HG03095 (cell line): ENCODE results near the gene ZC3HAV1.
A peak's percentile ranks its signal among the peaks of the same experiment; 100 is the strongest.
"Not testable (repeated sequence)": the region's sequence is repeated elsewhere in the genome, so short reads cannot be mapped to it uniquely, and the experiment has no call there.

Source experiments
- ATAC-seq: cut with Tn5 transposase; IDR thresholded peaks from one replicate; pipeline ENCODE4 v1.9.1; 2021; ENCODE audit warnings: moderate library complexity; ENCODE audit not compliant: unreplicated experiment

Gene ZC3HAV1

GRCh38 chr7:139055674-139056073 is 53.8 kb downstream of the ZC3HAV1 start:
- no peak for ATAC-seq

DNA sequence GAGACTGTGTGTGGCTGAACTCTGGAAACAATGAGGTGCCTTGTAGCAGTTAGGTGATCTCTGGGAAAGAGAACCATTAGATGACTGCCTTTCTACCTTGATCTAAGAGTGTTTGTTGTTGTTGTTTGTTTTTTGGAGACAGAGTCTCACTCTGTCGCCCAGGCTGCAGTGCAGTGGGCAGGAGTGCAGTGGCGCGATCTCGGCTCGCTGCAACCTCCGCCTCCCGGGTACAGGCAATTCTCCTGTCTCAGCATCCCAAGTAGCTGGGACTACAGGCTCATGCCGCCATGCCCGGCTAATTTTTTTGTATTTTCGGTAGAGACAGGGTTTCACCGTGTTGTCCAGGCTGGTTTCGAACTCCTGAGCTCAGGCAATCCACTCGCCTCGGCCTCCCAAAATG is 54.9 kb downstream of the ZC3HAV1 start:
- ATAC-seq, result not testable (repeated sequence)

- no peak for ATAC-seq
Observed at GRCh38 chr7:139054101-139054500, 55.4 kb downstream of the ZC3HAV1 start.

- no peak for ATAC-seq
Observed at GRCh38 chr7:139051655-139052054, 57.9 kb downstream of the ZC3HAV1 start.

- ATAC-seq, result no peak
Observed at GRCh38 chr7:139049936-139050335, 59.6 kb downstream of the ZC3HAV1 start.

- no peak for ATAC-seq
Observed at GRCh38 chr7:139049111-139049510, 60.4 kb downstream of the ZC3HAV1 start.

GRCh38 chr7:139047970-139048369 is 61.5 kb downstream of the ZC3HAV1 start:
- no peak for ATAC-seq

GRCh38 chr7:139046143-139046542 is 63.4 kb downstream of the ZC3HAV1 start:
- ATAC-seq, result no peak

- ATAC-seq, result no peak
Observed at GRCh38 chr7:139044813-139045794, 64.4 kb downstream of the ZC3HAV1 start.

DNA sequence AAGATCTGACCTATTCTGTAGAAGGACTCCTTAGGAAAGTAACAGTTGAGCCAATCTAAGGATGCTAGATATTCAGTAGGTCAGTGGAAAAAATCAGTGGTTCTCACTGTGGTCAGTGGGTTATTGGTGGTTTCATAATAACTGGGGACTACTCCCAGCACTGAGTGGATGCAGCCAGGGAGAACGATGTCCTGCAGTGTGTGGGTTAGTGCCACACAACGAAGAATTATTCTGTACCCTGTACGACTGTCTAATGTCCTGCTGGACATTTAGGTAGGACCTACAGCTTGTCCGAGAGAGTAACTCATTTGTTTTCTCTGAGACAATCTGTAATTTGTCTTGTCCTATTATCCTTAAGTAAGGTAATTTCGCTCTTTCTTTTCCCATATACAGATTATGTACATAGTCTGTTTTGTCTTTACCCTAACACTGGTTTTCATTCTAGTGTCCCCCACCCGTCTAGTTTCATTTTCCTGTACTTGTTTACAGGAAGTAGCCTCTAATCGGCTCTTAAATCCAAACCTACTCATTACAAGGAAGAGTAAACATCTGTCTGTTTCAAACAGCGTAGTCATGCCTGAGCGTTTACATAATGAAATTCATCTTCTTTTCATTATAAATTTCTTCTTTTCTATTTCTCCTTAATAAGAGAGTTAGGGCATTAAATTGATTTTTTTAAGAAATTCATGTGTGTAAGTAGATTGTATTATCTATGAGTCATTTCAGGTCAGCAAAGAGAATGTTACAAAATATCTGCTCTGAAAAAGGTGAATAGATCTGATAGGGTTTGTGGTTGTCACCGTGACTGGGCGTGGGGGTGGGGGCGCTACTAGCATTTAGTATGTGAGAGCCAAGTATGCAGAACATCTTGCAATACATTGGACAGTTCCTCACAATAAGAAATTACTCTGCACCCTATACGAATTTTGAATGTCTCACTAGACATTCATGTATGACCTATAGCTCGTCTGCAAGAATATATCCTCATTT is 65.4 kb downstream of the ZC3HAV1 start:
- no peak for ATAC-seq

DNA sequence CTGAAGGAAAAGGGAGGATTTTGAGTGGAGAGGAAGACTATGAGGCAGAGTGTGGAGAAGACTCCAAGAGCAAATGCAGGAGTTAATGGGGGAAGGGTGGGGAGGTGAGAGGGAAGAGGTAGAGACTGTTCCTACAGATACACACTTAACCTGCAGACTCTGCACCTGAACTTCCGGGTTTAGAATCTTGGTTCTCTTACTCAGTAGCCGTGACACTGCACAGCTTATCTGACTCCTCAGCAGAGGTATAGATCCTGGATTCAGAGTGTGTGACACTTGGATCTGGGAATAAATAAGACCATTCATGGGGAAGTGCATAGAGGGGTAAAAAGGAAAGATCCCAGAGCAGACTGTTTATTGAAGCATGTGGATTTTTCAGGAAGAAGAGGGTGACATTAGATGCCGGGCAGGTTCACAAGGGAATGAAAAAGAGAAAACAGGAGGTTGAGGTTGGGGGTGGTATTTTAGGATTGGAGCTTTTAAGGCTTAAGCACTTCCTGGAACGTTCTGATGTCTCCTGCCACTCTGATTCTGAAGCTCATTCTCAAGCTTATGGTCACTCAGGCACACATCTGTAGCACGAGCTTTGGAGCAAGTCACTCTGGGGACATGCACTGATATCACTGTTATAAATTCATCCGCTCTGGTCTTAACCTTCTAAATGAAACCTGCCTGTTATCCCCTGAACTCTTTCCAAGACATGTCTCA is 68.0 kb downstream of the ZC3HAV1 start:
- ATAC-seq, result no peak

GRCh38 chr7:139038691-139039090 is 70.8 kb downstream of the ZC3HAV1 start:
- ATAC-seq, result no peak

GRCh38 chr7:139036901-139037300 is 72.6 kb downstream of the ZC3HAV1 start:
- no peak for ATAC-seq

DNA sequence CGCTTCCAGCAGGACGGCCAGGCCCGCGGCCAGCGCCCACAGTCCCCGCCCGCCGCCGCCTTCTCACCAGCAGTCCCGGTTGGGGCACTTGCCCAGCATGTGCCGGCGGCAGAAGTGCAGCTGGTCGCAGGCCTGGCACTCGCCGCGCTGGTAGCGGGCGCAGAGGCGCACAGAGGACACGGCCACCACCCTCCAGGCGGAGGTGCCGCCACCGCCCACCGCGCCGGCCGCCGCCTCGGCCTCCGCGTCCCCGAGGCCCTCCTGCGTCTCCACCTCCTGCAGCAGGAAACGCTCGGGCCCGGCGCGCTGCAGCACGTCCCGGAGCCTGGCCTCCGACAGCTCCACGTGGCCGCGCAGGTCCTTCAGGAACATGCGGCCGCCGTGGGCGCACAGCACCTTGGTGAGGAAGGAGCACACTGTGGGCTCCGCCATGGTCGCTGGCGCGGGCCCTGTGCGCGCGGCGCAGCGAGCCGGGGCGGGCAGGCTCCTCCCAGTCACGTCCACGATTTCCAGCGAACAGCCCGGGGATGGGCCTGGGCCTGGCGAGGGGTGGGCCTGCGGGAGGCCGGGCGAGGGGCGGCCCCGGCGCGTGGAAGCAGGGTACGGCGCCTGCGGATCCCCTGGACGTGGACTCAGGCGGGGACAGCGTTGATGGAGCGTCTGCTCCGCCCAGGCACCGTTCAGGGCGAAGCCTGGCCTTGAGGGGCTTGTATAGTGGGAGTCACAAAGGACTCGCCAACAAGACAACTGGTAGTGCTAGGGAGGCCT is 73.8 kb downstream of the ZC3HAV1 start, which contains the start of gene ZC3HAV1L:
TSS of gene ZC3HAV1L (minus strand) at position 457 of the 768 bp plus-strand sequence. CDS start at position 432, 25 bp downstream.
- ATAC-seq, result peak; percentile 86

DNA sequence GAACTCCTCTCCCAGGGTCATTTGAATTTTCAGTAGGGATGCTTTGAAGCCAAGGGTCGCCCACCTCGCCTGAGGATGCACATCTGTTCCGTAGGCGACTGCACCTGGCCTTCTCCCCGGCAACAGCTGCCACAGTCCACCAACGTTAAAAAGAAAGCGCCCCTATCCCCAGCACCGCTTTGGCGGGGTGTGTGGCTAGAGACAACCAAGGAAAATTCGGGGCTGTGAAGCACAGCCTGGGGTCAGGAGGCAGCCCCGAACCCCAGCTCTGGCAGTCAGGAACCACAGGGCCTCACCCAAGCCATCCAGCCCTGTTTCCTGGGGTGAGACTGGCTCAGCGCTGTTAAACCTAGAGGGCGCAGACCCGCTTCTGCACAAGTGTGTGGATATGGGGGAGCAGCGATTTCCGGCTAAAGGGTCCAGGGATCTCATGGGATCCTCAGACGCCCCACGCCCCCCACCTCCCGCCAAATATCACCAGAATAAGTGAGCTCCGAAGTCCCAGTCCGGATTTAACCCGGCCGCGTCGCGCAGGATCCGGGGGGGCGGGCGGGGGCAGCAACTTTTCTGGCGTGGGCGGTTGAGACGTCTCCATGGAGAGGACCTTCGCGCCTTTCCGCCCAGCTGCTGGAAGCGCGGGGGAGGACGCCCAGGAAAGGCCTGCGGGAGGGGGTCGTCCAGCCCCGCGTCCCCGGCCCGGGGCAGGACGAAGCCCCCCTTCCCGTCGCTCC is 74.5 kb downstream of the ZC3HAV1 start:
- peak; percentile 43 for ATAC-seq

- no peak for ATAC-seq
Observed at GRCh38 chr7:139034336-139034735, 75.2 kb downstream of the ZC3HAV1 start.

GRCh38 chr7:139033346-139034114 is 76.0 kb downstream of the ZC3HAV1 start:
- ATAC-seq, result no peak

DNA sequence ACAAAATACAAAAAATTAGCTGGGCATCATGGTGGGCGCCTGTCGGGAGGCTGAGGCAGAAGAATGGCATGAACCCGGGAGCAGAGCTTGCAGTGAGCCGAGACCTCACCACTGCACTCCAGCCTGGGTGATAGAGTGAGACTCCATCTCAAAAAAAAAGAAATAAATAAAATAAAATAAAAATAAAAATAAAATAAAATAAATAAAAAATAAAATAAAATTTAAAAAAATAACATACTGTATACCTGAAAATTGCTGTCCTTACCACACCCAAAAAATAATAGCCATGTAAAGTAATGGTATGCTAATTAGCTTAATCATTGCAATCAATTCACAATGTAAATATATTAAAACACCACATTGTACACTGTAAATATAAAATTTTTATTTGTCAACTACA is 77.0 kb downstream of the ZC3HAV1 start:
- ATAC-seq, result no peak
